Left renal cortex interstitium (tissue), 4 donors: ENCODE data around the gene RAB30. TPM values are rescaled to one million over a fixed set of nuclear protein-coding genes. Genes with fewer than 3 reads are reported as not detected.

Experiments
- DNase-seq, 4 donors: peaks; one replicate each; pipeline ENCODE4 v3.0.0-alpha.2; 2013; ENCODE audit warnings: low read depth in 4 of 4, low spot score in 2 of 4, missing footprints in 1 of 4
- polyA plus RNA-seq, 4 donors: library from polyadenylated mRNA; unstranded; fragments of 120-200 nt; gene quantifications; one replicate each; pipeline ENCODE4 v1.2.1, GENCODE V29; 2013; ENCODE audit not compliant: insufficient read length in 4 of 4

RAB30 gene
- polyA plus RNA-seq, 4 donors: 8.2 to 8.9 (median 8.4) TPM

DNA sequence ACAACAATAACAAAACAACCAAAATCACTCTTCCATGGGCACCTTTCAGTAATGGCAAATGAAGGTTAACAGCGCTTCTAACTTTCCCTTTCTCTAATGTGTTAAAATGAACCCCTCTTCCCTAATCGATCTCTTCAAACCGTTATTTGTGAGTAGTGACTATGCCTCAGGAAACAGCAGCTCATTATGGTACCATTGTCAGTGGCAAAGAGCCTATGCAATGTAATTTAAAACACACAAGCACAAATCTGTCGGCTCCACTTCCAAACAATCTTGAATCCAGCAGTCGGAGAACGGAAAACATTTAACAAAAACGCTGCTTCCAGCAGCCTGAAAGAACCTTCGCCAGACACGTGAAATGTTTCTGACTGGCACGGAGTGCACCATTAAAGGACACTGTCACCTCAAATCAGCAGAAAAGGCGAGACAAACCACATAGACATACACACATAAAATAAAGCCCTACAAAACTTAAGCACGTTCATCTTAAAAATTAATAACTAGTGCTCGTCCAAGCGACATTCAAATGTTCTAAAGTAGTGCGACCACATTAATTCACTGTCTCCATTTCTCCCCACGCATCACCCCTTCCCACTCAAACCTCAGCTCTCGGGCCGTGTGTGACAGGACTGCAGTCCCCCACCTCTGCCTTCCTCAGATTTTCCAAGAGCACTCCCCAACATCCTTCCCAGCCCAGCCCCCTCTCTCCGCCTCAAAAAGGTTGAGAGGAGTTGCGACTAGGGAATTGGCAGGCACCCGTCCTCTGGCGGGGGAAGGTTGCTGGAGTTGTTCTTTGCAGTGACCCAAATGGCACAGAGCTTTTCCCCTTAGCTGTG is 748 bp downstream of the RAB30 start:
- no peak for DNase-seq

DNA sequence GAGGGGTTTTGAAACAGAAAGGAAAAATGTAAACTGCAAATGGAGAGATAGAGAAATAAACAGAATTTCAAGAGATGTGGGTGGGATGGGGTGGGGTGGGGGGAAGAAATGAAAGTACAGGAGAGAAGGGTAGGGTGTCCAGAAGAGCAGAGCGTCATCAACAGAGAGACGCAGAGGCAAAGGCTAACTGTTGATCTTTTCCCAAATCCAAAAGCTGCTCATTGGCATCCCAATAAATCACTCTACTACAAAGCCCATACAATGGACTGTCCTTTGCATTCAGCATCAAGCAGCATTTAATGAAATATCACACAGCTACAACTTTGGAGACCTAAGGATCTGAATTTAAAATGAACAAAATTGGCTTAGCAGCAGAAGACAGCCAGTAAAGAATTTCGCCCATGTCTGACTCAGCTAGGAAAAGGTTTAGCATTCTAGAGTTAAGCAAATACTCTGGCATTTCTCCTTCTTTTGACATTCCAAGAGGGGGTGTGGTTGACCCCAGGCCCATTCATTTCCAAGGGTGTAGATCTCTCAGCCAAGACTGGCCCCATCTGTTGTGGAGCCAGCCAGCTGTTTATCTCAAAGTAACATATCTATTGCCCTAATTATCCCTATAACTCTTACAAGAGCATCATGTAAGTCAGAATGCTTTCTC is 1.5 kb downstream of the RAB30 start:
- no peak for DNase-seq

DNA sequence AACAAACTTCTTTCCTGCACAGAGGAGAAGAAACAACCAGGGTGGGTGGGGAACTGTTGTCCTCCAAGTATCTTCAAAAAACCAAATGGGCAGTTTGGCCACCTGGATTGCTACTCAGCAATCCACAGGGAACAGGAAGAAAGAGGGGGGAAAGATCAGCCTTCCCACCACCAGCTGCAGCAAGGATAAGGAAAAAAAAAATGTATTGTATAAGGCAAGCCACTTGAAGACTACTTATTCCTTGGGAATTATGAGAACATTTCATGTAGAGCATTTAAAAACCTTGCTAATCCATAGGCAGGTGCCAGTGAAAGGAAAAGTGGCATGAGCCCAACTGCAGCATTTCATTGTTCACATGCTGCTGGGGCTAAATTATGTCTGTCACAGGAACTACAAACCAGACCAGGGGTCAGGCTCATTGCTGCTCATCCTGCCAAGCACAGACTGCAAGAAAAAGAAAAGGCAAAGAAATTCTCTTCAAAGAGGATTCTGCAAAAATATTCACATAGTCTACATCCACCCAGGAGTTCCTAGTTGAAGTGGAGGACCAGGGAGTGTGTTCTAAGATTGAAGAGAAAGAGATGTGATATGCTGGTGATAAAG is 2.2 kb downstream of the RAB30 start:
- DNase-seq: no peak

DNA sequence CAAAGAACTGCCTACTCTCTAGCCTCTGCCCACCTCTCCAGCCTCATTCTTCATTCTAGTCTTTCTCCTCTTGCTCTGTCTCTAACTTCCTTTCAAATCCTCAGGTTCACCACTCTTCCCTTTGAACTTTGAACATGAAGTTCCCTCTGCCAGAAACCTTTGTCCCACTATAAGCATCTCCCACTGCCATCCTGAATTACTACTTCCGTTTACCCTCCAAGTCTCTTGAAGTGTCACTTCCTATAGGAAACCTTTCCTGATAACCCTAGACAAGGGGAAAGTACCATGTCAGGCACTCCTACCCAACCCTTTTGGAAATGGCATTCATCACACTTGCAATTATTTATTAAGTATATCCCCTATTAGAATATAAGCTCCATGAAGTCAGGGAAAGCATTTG is 3.1 kb downstream of the RAB30 start:
- no peak for DNase-seq

DNA sequence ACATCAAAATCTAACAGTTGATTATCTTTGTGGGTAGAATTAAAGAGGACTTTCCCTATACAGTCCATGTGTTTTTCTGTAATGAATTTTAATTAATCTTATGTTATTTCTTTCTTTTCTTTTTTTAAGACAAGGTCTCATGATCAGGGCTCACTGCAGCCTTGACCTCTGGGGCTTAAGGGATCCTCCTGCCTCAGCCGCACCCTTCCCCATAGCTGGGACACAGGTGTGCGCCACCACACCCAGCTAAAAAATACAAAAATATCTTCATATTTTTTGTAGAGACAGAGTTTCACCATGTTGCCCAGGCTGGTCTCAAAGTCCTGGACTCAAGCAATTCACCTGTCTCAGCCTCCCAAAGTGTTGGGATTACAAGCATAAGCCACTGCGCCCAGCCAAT is 7.7 kb downstream of the RAB30 start:
- no peak for DNase-seq

DNA sequence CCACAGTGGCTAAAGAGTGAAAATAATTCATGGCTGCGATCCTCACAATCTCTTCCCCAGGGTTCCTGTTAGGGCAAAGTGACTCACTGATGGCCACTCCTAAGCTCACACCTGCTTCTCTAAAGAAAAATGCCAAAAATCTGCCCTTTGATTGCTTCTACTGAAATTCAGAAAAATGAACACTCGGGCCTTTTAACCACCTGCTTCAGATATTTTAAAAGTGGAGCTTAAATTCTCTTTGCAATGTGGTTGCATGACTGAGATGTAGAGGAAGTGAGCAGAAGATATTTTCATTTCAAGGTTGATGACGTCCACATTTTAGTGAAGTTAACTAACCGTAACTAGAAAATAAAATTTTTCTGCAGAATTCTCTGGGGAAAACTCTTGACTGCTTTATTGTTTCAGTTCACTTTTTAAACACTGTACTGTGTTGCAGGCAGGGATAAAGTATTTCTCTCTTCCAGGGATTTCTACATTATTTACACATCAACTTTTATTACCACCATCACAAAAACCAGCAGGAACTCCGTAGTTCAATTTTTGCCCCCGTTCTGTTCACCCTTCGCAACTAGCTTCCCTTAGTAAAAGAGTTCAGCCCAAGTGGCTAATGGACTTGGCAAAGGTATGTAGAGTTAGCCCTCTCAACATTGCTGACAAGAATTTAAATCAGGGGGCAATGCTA is 8.5 kb downstream of the RAB30 start:
- no peak for DNase-seq

DNA sequence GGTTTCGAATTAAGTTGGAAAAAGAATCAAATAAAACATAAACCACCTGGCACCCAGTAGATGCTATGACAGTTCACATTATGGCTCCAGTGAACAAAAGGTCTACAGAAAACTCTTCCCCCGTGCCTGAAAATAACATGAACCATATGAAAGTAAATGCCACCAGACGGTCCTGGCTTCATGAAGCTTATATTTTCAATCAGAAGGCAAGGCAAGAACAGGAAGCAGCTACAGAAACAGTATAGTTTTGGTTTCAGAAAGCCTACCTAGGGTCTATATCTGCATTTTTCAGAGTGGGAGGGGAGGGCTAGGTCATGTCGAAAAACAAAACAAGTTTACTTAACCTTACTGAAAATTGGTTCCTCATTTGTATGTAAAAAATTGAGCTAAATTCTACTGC is 9.8 kb downstream of the RAB30 start:
- DNase-seq: no peak

DNA sequence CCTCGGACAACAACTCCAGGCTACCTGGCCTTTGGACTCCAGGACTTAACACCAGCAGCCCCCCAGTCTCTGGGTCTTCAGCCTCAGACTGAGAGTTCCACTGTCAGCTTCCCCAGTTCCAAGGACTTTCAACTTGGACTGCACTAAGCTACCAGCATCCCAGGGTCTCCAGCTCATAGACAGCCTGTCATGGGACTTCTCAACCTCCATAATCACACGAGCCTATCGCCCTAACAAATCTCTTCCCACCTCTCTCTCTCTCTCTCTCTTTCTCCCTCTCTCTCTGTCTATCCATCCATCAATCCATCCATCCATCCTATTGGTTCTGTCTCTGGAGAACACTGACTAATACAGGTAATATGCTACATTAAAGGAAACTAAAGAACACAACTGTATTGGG is 10.7 kb downstream of the RAB30 start:
- no peak for DNase-seq

DNA sequence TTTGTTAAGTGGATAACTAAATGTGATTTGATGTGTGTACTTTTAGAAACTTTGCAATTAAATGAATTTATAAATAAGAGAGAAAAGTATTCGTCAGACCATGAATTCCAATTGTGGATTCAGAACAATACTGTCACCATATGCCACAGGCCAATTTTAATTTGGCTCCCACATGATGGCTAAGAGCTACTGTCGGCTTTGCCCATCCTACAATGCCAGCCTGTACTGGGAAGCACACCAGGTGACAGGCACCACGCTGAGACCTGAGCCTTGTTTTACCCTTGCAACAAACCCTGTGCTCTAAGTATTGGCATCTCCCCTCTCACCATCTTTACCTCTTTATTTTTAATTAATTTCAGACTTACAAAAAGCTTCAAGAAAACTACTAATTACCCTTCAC is 14.0 kb downstream of the RAB30 start:
- no peak for DNase-seq

DNA sequence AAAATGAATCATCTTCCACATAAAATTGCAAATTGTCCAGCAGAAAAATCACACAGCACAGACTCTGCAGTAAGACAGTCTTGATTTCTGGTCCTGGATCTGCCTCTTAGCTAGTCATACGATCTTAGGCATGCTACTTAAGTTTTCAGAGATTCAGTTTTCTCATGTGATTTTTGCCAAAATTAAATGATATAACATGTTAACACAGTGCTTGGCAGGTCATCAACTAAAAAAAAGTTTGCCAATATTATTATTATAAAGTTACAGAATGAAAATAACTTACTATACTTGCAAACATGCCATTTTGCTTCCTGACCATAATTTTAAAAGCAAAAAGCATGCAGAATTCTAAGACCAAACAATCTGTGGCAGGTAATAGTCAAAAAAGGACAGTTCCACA is 15.1 kb downstream of the RAB30 start:
- DNase-seq: no peak

DNA sequence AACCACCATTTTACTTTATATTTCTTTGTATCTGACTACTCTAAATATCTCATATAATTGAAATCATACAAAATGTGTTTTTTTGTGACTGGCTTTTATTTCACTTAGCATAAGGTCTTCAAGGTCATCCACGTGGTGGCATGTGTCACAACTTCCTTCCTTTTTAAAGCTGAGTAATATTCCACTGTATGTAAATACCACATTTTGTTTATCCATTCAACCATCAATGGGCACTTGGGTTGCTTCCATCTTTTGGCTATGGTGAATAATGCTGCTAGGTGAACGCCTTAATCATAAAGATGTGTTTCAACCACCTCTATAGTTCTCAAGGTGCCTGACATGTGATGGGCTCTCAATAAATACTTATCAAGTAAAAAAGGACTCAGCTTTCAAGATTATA is 15.5 kb downstream of the RAB30 start:
- no peak for DNase-seq

DNA sequence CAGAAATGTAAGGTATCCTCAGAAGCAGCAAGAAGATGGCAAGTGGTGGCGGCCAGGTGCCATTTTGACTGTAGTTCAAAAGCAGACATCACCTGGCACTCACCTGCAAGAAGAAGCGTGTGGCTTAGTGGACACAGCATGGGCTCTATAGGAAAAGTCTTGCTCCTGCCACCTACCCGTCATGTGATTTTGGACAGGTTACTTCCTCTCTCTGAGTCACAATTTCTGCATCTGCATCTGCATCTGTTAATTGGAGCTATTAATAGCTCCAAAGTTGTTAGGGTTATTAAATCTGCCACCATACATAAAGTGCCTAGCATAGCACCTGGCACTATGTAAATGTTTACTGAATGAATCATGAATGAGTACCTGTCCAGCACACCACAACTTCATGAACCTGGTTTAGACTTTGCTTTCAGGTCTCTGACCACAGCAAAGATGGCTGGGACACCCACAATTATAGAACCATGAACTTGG is 16.8 kb downstream of the RAB30 start:
- DNase-seq: no peak

DNA sequence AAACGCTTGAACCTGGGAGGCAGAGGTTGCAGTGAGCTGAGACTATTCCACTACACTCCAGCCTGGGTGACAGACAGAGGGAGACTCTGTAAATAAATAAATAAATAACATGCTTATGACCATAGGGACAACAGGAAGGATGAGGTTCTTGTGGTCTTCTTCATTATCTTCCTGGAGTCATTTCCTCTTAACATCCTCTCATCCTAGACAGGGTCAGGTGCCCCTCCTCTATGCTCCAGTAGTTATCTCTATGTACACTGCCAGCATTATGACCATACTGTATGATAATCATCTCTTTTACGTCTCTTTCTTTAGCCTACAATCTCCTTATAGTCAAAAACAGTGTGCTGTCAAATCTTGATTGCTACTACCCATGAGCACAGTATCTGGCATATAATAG is 17.7 kb downstream of the RAB30 start:
- no peak for DNase-seq

DNA sequence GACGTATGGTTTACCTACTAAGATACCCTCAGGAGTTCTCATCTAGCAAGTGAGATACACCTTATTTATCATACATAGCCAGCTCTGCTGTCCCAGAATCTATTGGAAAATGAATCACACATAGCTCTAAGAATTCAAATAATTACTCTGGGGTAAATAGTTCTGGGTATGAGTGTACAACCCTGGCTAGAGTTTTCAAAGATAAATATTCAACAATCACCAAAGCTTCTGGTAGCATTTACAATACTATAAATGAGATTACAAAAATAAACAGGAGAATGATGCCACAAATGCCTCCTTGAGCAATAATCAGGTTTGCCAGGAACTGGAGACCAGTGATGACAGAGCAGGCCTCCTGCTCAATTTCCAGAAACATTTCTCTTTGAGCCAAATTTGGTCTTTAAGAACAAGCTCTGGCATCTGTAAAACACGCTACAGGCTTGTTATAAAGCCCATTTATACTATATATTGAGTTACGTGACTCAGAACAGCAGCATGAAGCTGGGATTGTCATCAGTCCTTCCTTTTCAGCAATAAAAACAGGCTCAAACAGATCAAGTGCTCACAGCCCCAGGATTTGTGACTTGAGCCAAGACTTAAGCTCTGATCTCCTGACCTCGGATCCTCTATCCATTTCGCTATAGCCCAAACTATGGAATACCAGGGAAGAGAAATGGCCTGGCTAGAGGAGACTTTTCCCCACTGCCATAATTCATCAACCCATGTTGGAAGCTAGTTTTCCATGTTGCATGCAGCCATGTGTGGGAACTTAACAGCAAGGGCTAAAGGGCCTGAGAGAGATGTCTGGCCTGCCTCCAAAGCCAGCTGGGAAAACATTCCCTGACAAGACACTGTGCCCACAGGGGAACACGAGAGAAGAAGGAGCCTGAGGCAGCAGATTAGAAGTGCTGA is 19.7 kb downstream of the RAB30 start:
- no peak for DNase-seq

DNA sequence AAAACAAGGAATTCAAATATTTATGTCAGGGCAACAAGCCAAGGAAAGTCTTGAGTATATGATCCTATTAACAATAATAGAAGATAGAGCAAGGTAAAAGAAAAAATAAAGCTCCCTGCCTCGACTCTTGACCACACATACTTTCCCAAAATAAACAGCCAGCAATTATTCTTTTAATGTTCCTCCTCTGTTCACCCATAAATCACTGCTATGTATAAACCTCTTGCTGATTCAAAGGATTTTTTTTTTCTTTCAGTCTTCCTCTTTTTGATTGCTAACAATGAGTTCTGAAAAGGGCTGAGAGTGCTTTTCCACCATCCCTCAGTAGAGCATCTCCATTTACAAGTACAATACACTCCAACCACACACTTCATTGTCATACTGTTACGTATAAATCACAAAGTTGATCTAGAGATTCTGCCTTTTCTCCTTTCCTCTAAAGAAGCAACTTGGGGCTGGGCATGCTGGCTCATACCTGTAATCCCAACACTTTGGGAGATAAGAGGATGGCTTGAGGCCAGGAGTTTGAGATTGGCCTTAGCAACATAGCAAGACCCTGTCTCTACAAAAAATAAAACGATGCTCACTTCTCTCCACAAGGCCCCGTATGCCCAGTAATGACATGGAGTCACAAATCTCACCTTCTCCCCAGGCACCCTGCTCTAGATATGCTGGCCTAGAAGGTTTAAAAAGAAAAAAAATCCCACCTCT is 24.0 kb downstream of the RAB30 start:
- no peak for DNase-seq

DNA sequence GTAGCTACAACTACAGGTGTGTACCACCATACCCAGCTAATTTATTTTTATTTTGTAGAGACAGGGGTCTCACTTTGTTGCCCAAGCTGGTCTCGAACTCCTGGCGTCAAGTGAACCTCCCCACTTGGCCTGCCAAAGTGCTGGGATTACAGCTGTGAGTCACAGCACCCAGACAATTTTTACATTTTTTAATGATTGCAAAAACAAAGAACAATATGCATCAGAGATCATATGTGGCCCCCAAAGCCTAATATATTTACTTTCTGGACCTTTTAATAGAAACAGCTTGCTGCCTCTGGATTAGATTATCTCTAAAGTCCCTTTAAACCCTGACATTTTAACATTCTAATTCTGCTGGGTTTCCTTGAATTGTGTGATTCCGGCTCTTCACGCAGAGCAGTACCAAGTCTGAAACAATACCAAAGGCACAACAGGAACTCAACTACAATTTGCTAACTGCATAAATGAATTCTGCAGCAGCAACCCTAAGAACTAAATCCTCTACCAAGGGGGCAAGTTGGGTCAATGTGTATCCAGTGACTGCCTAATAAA is 25.0 kb downstream of the RAB30 start:
- no peak for DNase-seq

DNA sequence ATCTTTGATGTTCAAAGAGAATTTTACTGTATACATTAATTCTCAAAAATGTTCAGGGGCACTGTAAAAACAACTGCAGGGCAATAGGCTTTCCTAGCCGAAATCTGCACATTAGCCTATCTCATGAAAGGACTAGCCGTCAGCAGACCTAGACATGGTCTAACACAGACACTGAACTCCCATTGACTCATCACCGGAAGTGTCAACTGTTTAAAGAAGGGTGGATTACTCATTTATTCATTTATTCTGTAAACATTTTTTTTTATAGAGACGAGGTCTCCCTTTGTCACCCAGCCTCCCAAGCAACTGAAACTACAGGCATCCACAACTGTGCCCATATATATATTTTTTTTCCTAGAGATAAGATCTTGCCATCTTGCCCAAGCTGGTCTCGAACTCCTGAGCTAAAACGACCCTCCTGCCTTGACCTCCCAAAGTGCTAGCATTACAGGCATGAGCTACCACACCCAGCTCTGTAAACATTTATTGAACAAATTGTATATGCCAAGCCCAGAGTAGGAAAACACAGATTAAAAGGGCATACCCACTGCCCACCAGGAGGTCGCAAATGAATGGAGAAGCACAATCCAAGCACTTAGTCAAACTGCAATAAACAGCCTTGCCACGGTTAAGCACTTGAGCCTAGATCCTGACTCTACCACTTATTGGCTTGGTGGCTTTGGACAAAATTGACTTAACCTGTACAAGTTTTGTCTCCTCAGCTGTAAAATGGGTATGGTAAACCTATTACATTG is 26.6 kb downstream of the RAB30 start:
- no peak for DNase-seq

DNA sequence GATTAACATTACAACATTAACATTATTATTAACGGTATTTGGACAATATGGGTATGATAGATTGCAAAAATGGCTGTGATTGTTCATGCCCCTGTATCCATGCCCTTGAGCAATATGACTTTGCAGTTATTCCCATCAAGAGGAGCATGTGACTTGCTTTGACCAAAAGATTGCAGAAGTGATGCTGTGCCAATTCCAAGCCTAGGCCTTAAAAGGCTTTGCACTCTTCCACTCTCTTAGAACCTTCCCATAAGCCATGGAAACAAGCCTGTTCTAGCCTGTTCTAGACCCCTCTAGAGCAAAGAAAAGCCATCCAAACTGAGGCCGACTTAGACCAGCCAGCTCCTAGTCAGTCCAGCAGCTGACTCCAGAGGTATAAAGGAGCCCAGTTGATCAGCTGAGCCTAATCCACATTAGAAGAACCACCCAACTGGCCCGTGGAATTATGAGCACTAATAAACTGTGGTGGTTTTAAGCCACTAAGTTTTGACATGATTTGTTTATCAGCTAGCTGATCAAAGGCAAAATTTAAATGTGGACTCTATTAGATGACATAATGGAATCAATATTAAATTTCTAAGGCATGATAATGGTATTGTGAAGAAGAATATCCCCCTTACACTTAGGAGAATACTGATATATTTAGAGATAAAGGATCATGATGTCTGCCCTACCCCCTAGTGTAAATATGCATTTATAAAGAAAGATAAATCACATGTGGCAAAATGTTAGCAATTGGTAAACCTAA is 28.6 kb downstream of the RAB30 start:
- DNase-seq: no peak
